ENCODE results near the gene MLX.

DNA sequence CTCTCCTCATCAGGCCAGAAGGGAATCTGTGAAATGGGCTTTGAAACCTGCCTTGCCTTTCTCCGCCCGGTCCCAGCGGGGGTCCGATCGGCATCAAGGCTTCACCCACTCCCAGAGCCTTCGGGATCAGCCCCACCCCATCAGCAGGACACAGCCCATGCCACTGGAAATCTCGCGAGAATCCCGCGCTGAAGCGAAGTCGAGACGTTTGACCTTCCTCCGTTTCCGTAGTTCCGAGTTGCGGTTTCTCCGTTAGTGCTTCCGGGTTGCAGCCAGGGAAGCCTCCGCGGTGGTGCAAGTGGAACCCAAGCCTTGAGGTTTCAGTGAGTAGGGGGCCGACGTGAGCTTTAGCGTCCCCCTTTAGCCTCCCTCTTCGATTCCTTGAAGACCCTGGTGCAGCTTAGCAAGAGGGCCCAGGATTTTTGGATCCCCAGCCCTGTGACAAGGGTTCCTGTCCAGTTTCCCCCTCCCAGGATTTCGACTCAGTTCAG lies 5.0 kb upstream of the MLX start, which contains the start of gene COASY:
- peak; percentile 91 for TF ChIP-seq POLR2AphosphoS5 (IDR thresholded peaks at IDR 0.05)
- no peak for TF ChIP-seq CTCF (IDR thresholded peaks at IDR 0.05)
